ENCODE data around the gene POTEB3. TPM values are rescaled to one million over a fixed set of nuclear protein-coding genes. Genes with fewer than 3 reads are reported as not detected.
"Not testable (repeated sequence)": the region's sequence is repeated elsewhere in the genome, so short reads cannot be mapped to it uniquely, and the experiment has no call there.

POTEB3 gene
- total and polyA plus RNA-seq, 2 of the 13 experiments (the other 11 are each of a cell fraction or from before 2014, with no cell fraction given), result not detected

DNA sequence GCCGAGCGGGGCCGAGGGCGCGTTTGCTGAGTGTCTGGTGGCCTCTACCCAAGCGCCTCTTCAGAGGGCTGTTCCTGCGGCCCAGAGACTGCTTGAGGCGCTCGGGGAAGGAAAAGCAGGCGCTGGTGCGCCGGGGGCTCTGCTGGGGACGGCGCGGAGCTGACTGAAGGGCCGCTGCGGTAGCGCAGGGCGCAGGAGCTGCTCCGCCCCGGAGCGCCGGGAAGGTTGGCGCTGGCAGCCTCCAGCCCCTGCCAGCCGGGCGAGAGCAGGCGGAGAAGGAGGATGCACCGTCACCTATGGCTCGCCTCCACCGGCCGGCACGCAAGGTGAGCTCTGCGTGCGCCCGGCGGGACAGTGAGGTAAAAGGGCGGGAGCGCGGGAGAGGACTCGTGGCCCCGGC lies 11.2 kb upstream of the POTEB3 start:
- H3K4me2 ChIP-seq (ENCODE audit: low read depth, low read length); BruUV-seq (replicated peaks); FAIRE-seq; H3K79me2 ChIP-seq (ENCODE audit: insufficient read depth, low read length); H3K27me3 ChIP-seq (ENCODE audit: control insufficient read depth in 1 of 2, insufficient read depth in 2 of 2, low read length in 2 of 2); H3K36me3 ChIP-seq (replicated peaks in 1 of 2; ENCODE audit: control insufficient read depth in 1 of 2, insufficient read depth in 2 of 2, low read length in 2 of 2); ATAC-seq; H4K20me1 ChIP-seq (ENCODE audit: insufficient read depth, low read length); CTCF ChIA-PET (ENCODE audit: low intra/inter-chr PET ratio, low total read pairs); H2AFZ ChIP-seq (ENCODE audit: low read length); in situ Hi-C loops (cut with HindIII; ENCODE audit: extremely low pct_ligation_motif_present, low pct_unique_long_range_greater_than_20kb); POLR2A ChIA-PET; H3K4me3 ChIP-seq (replicated peaks in 1 of 3; ENCODE audit: insufficient read depth in 1 of 3, low read depth in 2 of 3, low read length in 3 of 3); H3K9ac ChIP-seq (ENCODE audit: insufficient read depth, low read depth, low read length); intact Hi-C loops (cut with micrococcal nuclease; ENCODE audit: unreplicated experiment); H3K27ac ChIP-seq (ENCODE audit: extremely low read length, insufficient read depth, low read length); H3K9me3 ChIP-seq (ENCODE audit: low read length); H3K4me1 ChIP-seq (ENCODE audit: insufficient read depth, low read length); DNase-seq (ENCODE audit: low spot score): not testable (repeated sequence)
- no CpG with 5 or more reads among the region's 41 CpGs for WGBS (ENCODE audit: low lambda C conversion rate)

DNA sequence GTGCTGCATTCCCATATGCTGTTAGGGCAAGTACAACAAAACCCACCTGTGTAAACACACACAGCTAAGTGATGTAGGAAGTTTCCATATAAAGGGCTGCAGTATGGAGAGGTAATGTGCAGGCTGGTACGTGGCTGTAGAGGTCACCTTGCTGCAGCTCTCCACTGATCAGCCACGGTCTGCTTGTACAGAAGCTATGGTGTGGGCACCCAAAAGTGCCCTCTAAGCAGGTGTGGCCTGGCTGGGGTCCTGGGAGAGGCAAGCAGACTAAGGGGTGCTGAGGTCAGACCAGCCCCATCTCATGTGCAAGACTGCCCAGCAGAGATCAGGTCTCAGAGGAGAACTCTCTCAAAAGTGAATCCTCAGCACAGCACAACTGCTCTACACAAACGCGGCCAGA lies 32.9 kb downstream of the POTEB3 start:
- H2AFZ ChIP-seq (ENCODE audit: low read length); H3K79me2 ChIP-seq (ENCODE audit: insufficient read depth, low read length); H3K4me1 ChIP-seq (ENCODE audit: insufficient read depth, low read length); H3K4me3 ChIP-seq (replicated peaks in 1 of 3; ENCODE audit: insufficient read depth in 1 of 3, low read depth in 2 of 3, low read length in 3 of 3); POLR2A ChIA-PET; H4K20me1 ChIP-seq (ENCODE audit: insufficient read depth, low read length); DNase-seq (ENCODE audit: low spot score); intact Hi-C loops (cut with micrococcal nuclease; ENCODE audit: unreplicated experiment); H3K9ac ChIP-seq (ENCODE audit: insufficient read depth, low read depth, low read length); in situ Hi-C loops (cut with HindIII; ENCODE audit: extremely low pct_ligation_motif_present, low pct_unique_long_range_greater_than_20kb); H3K27me3 ChIP-seq (ENCODE audit: control insufficient read depth in 1 of 2, insufficient read depth in 2 of 2, low read length in 2 of 2); CTCF ChIA-PET (ENCODE audit: low intra/inter-chr PET ratio, low total read pairs); BruUV-seq (replicated peaks); H3K9me3 ChIP-seq (ENCODE audit: low read length); H3K4me2 ChIP-seq (ENCODE audit: low read depth, low read length); FAIRE-seq; H3K36me3 ChIP-seq (replicated peaks in 1 of 2; ENCODE audit: control insufficient read depth in 1 of 2, insufficient read depth in 2 of 2, low read length in 2 of 2); ATAC-seq; H3K27ac ChIP-seq (ENCODE audit: extremely low read length, insufficient read depth, low read length): not testable (repeated sequence)
- no CpG with 5 or more reads among the region's 4 CpGs for WGBS (ENCODE audit: low lambda C conversion rate)

DNA sequence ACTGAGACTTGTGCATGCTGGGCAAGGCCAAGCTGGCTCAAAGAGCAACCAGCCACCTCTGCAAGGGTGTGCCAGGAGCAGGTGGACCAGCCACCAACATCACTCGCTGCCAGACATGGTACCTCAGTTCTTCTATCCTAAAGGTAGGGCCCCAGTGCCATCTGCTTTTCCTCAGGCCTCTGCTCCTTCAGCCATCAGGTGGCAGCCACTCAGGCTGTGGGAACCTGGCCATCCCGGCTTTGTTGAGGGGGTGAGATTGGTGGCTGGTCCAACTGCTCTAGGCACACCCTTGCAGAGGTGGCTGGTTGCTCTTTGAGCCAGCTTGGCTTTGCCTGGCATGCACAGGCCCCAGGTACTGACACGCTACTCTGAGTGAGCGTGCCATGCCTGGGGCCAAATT lies 38.8 kb downstream of the POTEB3 start:
- intact Hi-C loops (cut with micrococcal nuclease; ENCODE audit: unreplicated experiment), result not testable (repeated sequence)

DNA sequence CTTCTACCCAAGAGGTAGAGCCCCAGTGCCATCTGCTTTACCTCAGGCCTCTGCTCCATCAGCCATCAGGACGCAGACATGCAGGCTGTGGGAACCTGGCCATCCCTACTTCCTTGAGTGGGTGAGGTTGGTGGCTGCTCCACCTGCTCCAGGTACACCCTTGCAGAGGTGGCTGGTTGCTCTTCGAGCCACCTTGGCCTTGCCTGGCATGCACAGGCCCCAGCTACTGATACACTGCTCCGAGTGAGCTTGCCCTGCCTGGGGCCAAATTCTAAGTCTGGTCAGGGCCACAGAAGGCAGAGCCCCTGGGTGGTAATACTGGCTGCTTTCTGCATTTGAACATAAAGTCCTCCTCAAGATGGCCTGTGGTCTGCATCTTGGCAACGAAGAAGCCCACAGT lies 41.2 kb downstream of the POTEB3 start:
- H3K9me3 ChIP-seq (ENCODE audit: low read length); H3K4me3 ChIP-seq (replicated peaks in 1 of 3; ENCODE audit: insufficient read depth in 1 of 3, low read depth in 2 of 3, low read length in 3 of 3); H3K9ac ChIP-seq (ENCODE audit: insufficient read depth, low read depth, low read length); H3K79me2 ChIP-seq (ENCODE audit: insufficient read depth, low read length); FAIRE-seq; in situ Hi-C loops (cut with HindIII; ENCODE audit: extremely low pct_ligation_motif_present, low pct_unique_long_range_greater_than_20kb); H3K27ac ChIP-seq (ENCODE audit: extremely low read length, insufficient read depth, low read length); H3K36me3 ChIP-seq (replicated peaks in 1 of 2; ENCODE audit: control insufficient read depth in 1 of 2, insufficient read depth in 2 of 2, low read length in 2 of 2); POLR2A ChIA-PET; CTCF ChIA-PET (ENCODE audit: low intra/inter-chr PET ratio, low total read pairs); DNase-seq (ENCODE audit: low spot score); H3K27me3 ChIP-seq (ENCODE audit: control insufficient read depth in 1 of 2, insufficient read depth in 2 of 2, low read length in 2 of 2); BruUV-seq (replicated peaks); H4K20me1 ChIP-seq (ENCODE audit: insufficient read depth, low read length); intact Hi-C loops (cut with micrococcal nuclease; ENCODE audit: unreplicated experiment); H3K4me1 ChIP-seq (ENCODE audit: insufficient read depth, low read length); H2AFZ ChIP-seq (ENCODE audit: low read length); H3K4me2 ChIP-seq (ENCODE audit: low read depth, low read length); ATAC-seq: not testable (repeated sequence)
- no CpG with 5 or more reads among the region's 4 CpGs for WGBS (ENCODE audit: low lambda C conversion rate)

More for the DNA sequence above, 38.8 kb downstream of the POTEB3 start:
- in situ Hi-C loops (cut with HindIII; ENCODE audit: extremely low pct_ligation_motif_present, low pct_unique_long_range_greater_than_20kb); H3K4me3 ChIP-seq (replicated peaks in 1 of 3; ENCODE audit: insufficient read depth in 1 of 3, low read depth in 2 of 3, low read length in 3 of 3); H3K9me3 ChIP-seq (ENCODE audit: low read length); POLR2A ChIA-PET; H2AFZ ChIP-seq (ENCODE audit: low read length); CTCF ChIA-PET (ENCODE audit: low intra/inter-chr PET ratio, low total read pairs); H4K20me1 ChIP-seq (ENCODE audit: insufficient read depth, low read length); DNase-seq (ENCODE audit: low spot score); H3K9ac ChIP-seq (ENCODE audit: insufficient read depth, low read depth, low read length); H3K4me1 ChIP-seq (ENCODE audit: insufficient read depth, low read length); H3K27ac ChIP-seq (ENCODE audit: extremely low read length, insufficient read depth, low read length); BruUV-seq (replicated peaks); FAIRE-seq; H3K27me3 ChIP-seq (ENCODE audit: control insufficient read depth in 1 of 2, insufficient read depth in 2 of 2, low read length in 2 of 2); H3K36me3 ChIP-seq (replicated peaks in 1 of 2; ENCODE audit: control insufficient read depth in 1 of 2, insufficient read depth in 2 of 2, low read length in 2 of 2); ATAC-seq; H3K4me2 ChIP-seq (ENCODE audit: low read depth, low read length); H3K79me2 ChIP-seq (ENCODE audit: insufficient read depth, low read length): not testable (repeated sequence)
- no CpG with 5 or more reads among the region's 4 CpGs for WGBS (ENCODE audit: low lambda C conversion rate)

All from HepG2 (cell line).